Spleen (tissue), 7 donors: ENCODE measurements around the gene TMEM234.

ENCODE experiments used
- POLR2A ChIP-seq, 3 donors: fragments of 450-650 bp; IDR thresholded peaks; one replicate each; pipeline ENCODE4 v1.5.1; 2017; ENCODE audit warnings: antibody characterized with exemption in 3 of 3, mild to moderate bottlenecking in 1 of 3
- POLR2AphosphoS5 ChIP-seq, 3 donors: sonication (generic); formaldehyde crosslinking; IDR thresholded peaks; one replicate each; pipeline ENCODE4 v1.5.1; 2017; ENCODE audit warnings: antibody characterized with exemption in 3 of 3
- TF ChIP-seq, protein P1 (sequence below), 11 experiments: fragments of 200-600 bp in 7 of 11; fragments of 450-650 bp in 4 of 11; sonication (generic) in 4 of 11; IDR thresholded peaks in 8 of 11; conservative IDR thresholded peaks in 3 of 11; 1 replicate in 7 of 11; 2 replicates in 4 of 11; pipeline versions ENCODE4 v1.4.0 to v1.8.0; 2016 to 2021; ENCODE audit warnings: antibody characterized with exemption in 11 of 11, inconsistent platforms in 4 of 11, mild to moderate bottlenecking in 1 of 11
- donor health status: DM: no; HTN: no; CAD: no; lungs with moderate emphysema.
- donor health status: DM: no; HTN: no; CAD: no.
- donor health status: DM: no; HTN: no; CAD: no.

DNA sequence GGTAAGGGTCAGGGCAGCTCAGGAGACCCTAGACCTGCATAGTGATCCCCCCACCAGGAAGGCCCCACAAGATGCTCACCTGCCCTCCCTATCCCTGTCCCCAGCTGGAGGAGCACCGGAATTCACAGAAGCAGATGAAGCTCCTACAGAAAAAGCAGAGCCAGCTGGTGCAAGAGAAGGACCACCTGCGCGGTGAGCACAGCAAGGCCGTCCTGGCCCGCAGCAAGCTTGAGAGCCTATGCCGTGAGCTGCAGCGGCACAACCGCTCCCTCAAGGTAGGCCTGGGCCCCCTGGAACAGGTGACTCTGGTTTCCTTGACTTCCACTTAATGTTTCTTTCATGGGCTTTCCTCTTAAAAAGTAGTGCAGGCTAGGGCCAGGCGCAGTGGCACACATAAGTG is 34.3 kb downstream of the TMEM234 start:
- TF ChIP-seq, protein P1, sequence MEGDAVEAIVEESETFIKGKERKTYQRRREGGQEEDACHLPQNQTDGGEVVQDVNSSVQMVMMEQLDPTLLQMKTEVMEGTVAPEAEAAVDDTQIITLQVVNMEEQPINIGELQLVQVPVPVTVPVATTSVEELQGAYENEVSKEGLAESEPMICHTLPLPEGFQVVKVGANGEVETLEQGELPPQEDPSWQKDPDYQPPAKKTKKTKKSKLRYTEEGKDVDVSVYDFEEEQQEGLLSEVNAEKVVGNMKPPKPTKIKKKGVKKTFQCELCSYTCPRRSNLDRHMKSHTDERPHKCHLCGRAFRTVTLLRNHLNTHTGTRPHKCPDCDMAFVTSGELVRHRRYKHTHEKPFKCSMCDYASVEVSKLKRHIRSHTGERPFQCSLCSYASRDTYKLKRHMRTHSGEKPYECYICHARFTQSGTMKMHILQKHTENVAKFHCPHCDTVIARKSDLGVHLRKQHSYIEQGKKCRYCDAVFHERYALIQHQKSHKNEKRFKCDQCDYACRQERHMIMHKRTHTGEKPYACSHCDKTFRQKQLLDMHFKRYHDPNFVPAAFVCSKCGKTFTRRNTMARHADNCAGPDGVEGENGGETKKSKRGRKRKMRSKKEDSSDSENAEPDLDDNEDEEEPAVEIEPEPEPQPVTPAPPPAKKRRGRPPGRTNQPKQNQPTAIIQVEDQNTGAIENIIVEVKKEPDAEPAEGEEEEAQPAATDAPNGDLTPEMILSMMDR (IDR thresholded peaks at IDR 0.05 in 8 of 11, conservative IDR thresholded peaks at IDR 0.05 in 3 of 11), result no peak
- peak in 1 of 3 donors; percentile 32 for TF ChIP-seq POLR2AphosphoS5 (IDR thresholded peaks at IDR 0.05)
- no peak for TF ChIP-seq POLR2A (IDR thresholded peaks at IDR 0.05)
